Measurements from ENCODE around the gene SLIT3.

SLIT3 gene

GRCh38 chr5:168844922-168845296 is 456.0 kb downstream of the SLIT3 start:
- TF ChIP-seq SPI1 (IDR thresholded peaks at IDR 0.05; ENCODE audit: low read depth, low read length) (no peak), POLR2A (IDR thresholded peaks at IDR 0.05; ENCODE audit: low read depth, low read length) (no peak), POU2F2 (IDR thresholded peaks at IDR 0.05; ENCODE audit: low read depth, low read length) (no peak), POLR2AphosphoS5 (IDR thresholded peaks at IDR 0.05; ENCODE audit: low read depth, low read length) (no peak), PAX5 (IDR thresholded peaks at IDR 0.05; ENCODE audit: insufficient read depth, low read length, severe bottlenecking) (no peak), TAF1 (IDR thresholded peaks at IDR 0.05; ENCODE audit: low read depth, low read length) (no peak)
- DNase-seq (ENCODE audit: insufficient read length, low spot score) (no peak), FAIRE-seq (no peak)

DNA sequence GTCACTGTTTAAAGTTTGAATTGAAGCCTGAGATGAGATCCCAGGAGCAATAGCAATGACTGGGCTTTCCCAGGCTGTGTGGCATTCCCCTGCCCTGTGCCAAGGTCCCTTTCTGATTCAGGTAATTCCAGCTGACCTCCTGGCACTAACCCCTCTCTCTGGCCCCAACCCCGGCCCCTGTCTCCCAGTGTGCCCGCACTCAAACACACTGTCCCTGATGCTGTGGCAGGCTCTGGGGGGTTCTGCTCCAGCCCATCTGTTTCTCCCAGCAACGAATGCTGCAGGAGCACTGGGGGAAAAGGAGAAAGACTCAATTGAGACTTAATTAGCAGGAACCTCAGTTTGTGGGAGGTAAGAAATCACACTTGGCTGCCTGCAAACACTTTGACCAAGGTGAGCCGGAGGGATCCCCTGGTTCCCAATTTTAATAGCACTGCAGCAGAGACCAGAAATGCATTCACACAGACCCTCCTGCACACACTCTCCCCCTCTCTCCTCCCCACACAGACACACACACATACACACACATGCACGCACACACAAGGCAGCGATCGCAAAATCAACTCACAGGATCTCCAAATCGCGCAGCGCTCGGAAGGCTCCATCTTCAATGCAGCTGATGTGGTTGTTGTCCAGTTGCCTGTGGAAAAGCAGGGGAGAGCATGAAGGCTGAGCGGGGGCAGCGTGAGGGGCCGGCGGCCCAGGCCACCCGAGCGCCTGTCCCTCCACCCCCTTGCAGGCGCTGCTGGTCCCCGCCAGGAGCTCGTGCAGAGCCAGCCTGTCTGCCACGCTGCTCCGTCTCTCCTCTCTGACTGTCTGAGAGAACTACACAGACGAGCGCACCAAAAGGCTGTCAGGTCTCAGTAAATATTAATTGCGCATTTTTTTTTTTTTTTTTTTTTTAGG is 456.7 kb downstream of the SLIT3 start:
- no peak for TF ChIP-seq TAF1 (IDR thresholded peaks at IDR 0.05; ENCODE audit: low read depth, low read length)
- TF ChIP-seq POU2F2 (IDR thresholded peaks at IDR 0.05; ENCODE audit: low read depth, low read length): no peak
- TF ChIP-seq POLR2AphosphoS5 (IDR thresholded peaks at IDR 0.05; ENCODE audit: low read depth, low read length): no peak
- no peak for TF ChIP-seq SPI1 (IDR thresholded peaks at IDR 0.05; ENCODE audit: low read depth, low read length)
- no peak for TF ChIP-seq PAX5 (IDR thresholded peaks at IDR 0.05; ENCODE audit: insufficient read depth, low read length, severe bottlenecking)
- TF ChIP-seq POLR2A (IDR thresholded peaks at IDR 0.05; ENCODE audit: low read depth, low read length): no peak
- FAIRE-seq: no peak
- no peak for DNase-seq (ENCODE audit: insufficient read length, low spot score)

GRCh38 chr5:168843277-168844015 is 457.5 kb downstream of the SLIT3 start:
- FAIRE-seq (no peak), DNase-seq (ENCODE audit: insufficient read length, low spot score) (no peak)
- no peak for TF ChIP-seq POLR2A (IDR thresholded peaks at IDR 0.05; ENCODE audit: low read depth, low read length)
- TF ChIP-seq TAF1 (IDR thresholded peaks at IDR 0.05; ENCODE audit: low read depth, low read length): no peak
- TF ChIP-seq PAX5 (IDR thresholded peaks at IDR 0.05; ENCODE audit: insufficient read depth, low read length, severe bottlenecking): no peak
- TF ChIP-seq POU2F2 (IDR thresholded peaks at IDR 0.05; ENCODE audit: low read depth, low read length): no peak
- TF ChIP-seq POLR2AphosphoS5 (IDR thresholded peaks at IDR 0.05; ENCODE audit: low read depth, low read length): no peak
- TF ChIP-seq SPI1 (IDR thresholded peaks at IDR 0.05; ENCODE audit: low read depth, low read length): no peak

- DNase-seq (ENCODE audit: insufficient read length, low spot score): no peak
- no peak for TF ChIP-seq SPI1 (IDR thresholded peaks at IDR 0.05; ENCODE audit: low read depth, low read length)
- TF ChIP-seq POU2F2 (IDR thresholded peaks at IDR 0.05; ENCODE audit: low read depth, low read length): no peak
- TF ChIP-seq POLR2A (IDR thresholded peaks at IDR 0.05; ENCODE audit: low read depth, low read length): no peak
- no peak for TF ChIP-seq PAX5 (IDR thresholded peaks at IDR 0.05; ENCODE audit: insufficient read depth, low read length, severe bottlenecking)
- TF ChIP-seq TAF1 (IDR thresholded peaks at IDR 0.05; ENCODE audit: low read depth, low read length): no peak
- no peak for TF ChIP-seq POLR2AphosphoS5 (IDR thresholded peaks at IDR 0.05; ENCODE audit: low read depth, low read length)
- FAIRE-seq: no peak
These were observed 458.3 kb downstream of the SLIT3 start for GRCh38 chr5:168842571-168843205.

GRCh38 chr5:168837852-168838251 is 463.1 kb downstream of the SLIT3 start:
- DNase-seq (ENCODE audit: insufficient read length, low spot score) (no peak), FAIRE-seq (no peak)
- TF ChIP-seq PAX5 (IDR thresholded peaks at IDR 0.05; ENCODE audit: insufficient read depth, low read length, severe bottlenecking): no peak
- TF ChIP-seq POLR2AphosphoS5 (IDR thresholded peaks at IDR 0.05; ENCODE audit: low read depth, low read length): no peak
- no peak for TF ChIP-seq SPI1 (IDR thresholded peaks at IDR 0.05; ENCODE audit: low read depth, low read length)
- no peak for TF ChIP-seq POU2F2 (IDR thresholded peaks at IDR 0.05; ENCODE audit: low read depth, low read length)
- TF ChIP-seq TAF1 (IDR thresholded peaks at IDR 0.05; ENCODE audit: low read depth, low read length): no peak
- no peak for TF ChIP-seq POLR2A (IDR thresholded peaks at IDR 0.05; ENCODE audit: low read depth, low read length)

GRCh38 chr5:168836603-168837231 is 464.2 kb downstream of the SLIT3 start:
- no peak for DNase-seq (ENCODE audit: insufficient read length, low spot score)
- no peak for TF ChIP-seq TAF1 (IDR thresholded peaks at IDR 0.05; ENCODE audit: low read depth, low read length)
- TF ChIP-seq POU2F2 (IDR thresholded peaks at IDR 0.05; ENCODE audit: low read depth, low read length): no peak
- no peak for TF ChIP-seq POLR2AphosphoS5 (IDR thresholded peaks at IDR 0.05; ENCODE audit: low read depth, low read length)
- TF ChIP-seq POLR2A (IDR thresholded peaks at IDR 0.05; ENCODE audit: low read depth, low read length): no peak
- no peak for TF ChIP-seq SPI1 (IDR thresholded peaks at IDR 0.05; ENCODE audit: low read depth, low read length)
- no peak for TF ChIP-seq PAX5 (IDR thresholded peaks at IDR 0.05; ENCODE audit: insufficient read depth, low read length, severe bottlenecking)
- FAIRE-seq: no peak

DNA sequence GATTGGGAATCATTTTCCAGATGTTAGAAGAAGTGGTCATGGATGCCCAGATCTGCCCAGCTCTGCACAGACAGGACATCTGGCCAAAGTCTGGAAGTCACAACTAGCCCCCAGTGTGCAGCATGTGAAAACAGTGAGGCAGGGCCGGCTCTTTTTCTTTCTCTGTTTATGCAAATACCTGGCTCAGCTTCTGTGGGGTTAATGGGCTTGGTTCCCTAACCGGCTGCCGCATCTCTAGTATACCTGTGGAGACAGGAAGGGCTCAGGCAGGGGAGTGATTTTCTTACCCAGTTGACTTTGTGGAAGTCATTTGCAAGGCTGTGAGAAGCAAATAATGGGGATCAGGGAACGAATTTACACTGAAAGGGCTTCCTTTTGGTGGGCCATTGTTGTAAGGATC is 467.0 kb downstream of the SLIT3 start:
- DNase-seq (ENCODE audit: insufficient read length, low spot score) (no peak), FAIRE-seq (no peak)
- TF ChIP-seq POLR2AphosphoS5 (IDR thresholded peaks at IDR 0.05; ENCODE audit: low read depth, low read length): no peak
- no peak for TF ChIP-seq POU2F2 (IDR thresholded peaks at IDR 0.05; ENCODE audit: low read depth, low read length)
- TF ChIP-seq POLR2A (IDR thresholded peaks at IDR 0.05; ENCODE audit: low read depth, low read length): no peak
- TF ChIP-seq SPI1 (IDR thresholded peaks at IDR 0.05; ENCODE audit: low read depth, low read length): no peak
- no peak for TF ChIP-seq TAF1 (IDR thresholded peaks at IDR 0.05; ENCODE audit: low read depth, low read length)
- no peak for TF ChIP-seq PAX5 (IDR thresholded peaks at IDR 0.05; ENCODE audit: insufficient read depth, low read length, severe bottlenecking)

DNA sequence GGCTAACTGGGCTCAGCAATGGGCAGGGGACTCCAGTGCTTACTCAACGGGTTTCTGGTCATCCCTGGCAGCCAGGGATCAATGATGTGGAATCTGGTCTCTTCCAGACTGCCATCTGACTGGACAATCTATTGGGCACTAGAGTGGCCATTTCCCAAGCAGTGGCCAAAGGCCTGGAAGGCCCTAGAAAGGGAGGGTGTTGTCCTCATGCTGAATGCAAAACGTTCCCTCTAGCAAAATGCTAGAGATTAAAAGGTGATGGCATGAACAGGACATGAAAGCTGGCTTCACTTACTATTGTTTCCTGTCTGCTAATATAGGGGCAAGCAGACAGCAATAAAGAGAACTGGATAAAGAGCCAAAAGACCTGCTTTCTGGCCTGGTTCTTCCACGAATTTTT is 467.6 kb downstream of the SLIT3 start:
- DNase-seq (ENCODE audit: insufficient read length, low spot score) (no peak), FAIRE-seq (no peak)
- no peak for TF ChIP-seq POLR2AphosphoS5 (IDR thresholded peaks at IDR 0.05; ENCODE audit: low read depth, low read length)
- no peak for TF ChIP-seq POU2F2 (IDR thresholded peaks at IDR 0.05; ENCODE audit: low read depth, low read length)
- no peak for TF ChIP-seq PAX5 (IDR thresholded peaks at IDR 0.05; ENCODE audit: insufficient read depth, low read length, severe bottlenecking)
- no peak for TF ChIP-seq POLR2A (IDR thresholded peaks at IDR 0.05; ENCODE audit: low read depth, low read length)
- TF ChIP-seq TAF1 (IDR thresholded peaks at IDR 0.05; ENCODE audit: low read depth, low read length): no peak
- TF ChIP-seq SPI1 (IDR thresholded peaks at IDR 0.05; ENCODE audit: low read depth, low read length): no peak

Measured in GM12891 (cell line).